GM12873 (cell line): Measurements from ENCODE around the gene MLPH.

Source experiments
- TF ChIP-seq, protein P1 (sequence below): IDR thresholded peaks from 2 replicates; pipeline ENCODE4 v1.5.1; 2012; ENCODE audit warnings: low read depth, mild to moderate bottlenecking, moderate library complexity, low read length, control low read depth; ENCODE audit not compliant: insufficient read depth; ENCODE audit errors: missing control alignments

Gene MLPH

DNA sequence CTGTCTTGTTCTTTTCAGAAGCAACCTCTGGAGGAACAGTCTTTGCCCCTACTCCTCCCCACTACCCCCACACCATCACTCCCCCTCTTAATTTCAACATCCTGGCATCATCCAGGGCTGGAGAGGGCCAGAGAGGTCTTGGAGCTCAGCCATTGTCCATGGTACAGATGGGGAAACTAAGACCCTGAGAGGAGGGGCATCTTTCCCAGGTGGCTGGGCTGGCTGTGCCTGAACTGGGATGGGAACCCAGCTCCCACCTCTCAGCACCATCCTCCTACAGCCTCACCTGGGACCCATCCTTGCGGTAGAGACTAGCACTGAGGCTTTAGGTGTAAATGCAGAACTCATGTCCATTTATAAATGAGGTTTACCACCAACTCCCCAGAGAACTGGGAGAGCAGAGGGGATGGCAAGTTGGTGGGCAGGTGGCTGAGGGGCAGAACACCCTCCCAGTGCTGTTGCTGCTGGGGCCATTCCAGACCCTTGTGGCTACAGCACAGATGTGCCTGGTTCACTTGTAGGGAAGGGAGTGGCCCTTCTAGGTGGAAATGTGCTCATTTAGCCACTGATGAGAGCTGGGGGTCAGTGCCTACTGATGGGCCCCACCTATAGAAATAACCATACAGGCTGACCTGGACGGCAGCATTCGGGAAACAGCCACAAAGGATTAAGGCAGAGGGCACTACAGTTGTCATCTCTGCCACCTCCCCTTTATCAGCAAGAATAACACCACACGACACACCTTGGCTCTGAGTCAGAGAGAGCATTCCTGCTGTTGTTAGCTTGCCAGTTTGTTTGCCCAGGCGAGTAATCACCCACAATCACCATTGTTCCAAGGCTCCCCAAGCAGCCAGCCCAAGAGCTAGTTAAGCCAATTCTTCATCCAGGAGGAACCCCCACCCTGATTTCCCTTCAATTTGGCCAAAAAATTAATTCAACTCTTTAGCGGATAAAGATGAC, 2.1 kb downstream of the MLPH start:
- TF ChIP-seq, protein P1, sequence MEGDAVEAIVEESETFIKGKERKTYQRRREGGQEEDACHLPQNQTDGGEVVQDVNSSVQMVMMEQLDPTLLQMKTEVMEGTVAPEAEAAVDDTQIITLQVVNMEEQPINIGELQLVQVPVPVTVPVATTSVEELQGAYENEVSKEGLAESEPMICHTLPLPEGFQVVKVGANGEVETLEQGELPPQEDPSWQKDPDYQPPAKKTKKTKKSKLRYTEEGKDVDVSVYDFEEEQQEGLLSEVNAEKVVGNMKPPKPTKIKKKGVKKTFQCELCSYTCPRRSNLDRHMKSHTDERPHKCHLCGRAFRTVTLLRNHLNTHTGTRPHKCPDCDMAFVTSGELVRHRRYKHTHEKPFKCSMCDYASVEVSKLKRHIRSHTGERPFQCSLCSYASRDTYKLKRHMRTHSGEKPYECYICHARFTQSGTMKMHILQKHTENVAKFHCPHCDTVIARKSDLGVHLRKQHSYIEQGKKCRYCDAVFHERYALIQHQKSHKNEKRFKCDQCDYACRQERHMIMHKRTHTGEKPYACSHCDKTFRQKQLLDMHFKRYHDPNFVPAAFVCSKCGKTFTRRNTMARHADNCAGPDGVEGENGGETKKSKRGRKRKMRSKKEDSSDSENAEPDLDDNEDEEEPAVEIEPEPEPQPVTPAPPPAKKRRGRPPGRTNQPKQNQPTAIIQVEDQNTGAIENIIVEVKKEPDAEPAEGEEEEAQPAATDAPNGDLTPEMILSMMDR: no peak

DNA sequence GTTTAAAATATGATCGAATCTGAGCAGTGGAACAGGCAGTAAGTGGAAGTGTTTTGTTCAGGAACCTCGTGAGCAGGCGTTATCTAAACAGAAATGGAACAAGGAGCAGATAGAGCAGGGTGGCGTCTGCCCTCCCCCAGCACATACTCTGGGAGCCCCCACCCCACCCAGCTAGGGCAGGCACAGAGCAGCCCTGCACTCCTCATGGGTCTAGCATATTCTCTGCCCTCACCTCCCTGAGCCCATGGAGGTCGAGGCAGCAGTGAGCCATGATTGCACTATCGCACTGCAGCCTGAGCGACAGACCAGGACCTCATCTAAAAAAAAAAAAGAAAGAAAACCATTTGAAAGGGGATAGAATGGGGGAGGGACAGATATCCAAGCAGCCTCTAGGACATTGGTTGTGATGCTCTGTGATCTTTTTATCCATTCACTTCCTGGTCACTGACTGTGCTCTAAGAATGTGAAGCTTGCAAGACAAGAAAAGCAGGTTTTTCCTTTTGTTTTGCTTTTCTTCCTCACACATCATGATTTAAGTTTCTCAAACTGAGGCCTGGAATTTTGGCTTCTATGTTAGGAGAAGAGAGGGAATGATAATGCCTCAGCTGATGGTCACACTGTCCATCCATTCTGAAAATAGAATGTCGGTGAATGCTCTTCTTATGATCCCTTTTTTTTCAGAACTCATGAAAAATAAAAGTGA, 3.1 kb downstream of the MLPH start:
- TF ChIP-seq, protein P1: no peak

DNA sequence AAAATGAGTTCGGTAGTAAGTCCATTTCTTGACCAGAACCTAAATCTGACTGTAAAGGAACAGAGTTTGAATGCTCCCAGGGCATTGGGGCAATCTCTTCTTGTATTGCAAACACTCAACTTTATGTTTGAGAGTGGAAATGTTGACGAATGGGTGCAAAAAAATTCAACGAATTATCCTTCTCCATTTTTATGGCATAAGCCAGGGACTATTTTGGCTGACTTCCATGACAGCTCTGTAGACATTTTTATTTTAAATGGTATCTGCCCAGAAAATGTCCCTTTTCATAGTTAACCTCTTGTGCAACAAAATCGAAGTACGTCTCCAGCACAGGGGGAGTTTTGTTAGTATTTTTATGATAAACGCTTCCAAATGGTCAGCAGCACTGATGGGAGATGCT, 3.7 kb downstream of the MLPH start:
- TF ChIP-seq, protein P1: no peak

DNA sequence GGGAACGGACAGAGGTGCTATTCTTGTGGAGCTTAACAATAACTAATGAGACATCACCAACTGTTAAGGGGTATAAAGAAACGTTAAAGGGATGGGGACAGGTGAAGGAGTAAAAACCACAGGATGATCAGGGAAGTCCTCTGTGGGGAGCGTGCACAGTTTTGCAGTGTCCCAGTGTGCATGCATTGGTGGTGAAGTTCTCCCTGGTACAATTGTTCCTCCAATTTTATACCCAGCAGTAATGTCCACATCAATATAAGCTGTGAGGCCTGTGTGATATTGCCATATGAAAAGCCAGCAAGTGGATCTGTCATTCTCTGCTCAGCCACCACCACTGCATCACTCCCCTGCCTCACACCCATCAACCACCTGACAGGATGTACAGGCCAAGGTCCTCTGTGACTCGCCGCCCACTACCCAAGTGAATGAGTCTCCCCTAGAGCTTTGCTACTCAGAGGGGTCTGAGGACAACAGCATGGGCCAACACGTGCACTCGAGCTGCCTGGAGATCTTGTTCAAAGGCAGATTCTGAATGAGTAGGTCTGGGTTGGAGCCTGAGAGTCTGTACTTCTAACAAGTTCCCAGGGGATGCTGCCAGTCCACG, 4.6 kb downstream of the MLPH start:
- TF ChIP-seq, protein P1: no peak

DNA sequence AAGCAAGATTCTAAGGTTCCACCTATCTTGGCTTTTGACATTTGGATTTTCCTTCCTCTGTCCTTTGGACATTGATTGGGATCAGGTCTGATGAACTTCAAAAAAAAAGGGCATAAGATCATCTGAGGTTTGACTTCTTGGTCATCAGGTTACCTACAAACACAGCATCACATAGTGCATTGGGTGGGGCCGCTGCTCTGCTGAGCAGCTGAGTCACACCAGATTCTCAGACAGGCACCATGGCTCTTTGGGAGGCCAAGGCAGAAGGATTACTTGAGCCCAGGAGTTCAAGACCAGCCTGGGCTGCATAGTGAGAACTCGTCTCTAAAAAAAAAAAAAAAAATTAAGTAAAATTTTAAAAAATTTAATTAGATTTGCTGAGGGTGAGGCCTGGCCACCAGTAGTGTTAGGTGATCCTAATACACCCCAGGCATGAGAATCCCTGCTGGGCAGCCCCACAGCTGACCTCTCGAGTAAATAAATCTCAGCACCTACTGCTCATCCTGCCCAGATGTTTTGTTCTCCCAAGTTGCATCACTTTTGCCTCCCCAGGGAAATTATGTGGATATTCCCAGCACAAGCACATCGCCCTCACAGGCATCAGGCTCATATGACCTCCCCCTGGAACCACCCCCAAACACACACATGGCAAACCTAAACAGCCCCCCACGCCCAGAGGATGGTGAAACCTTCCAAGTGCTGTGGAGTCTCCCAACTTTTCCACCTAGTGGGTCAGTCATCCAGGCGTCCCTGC, 5.3 kb downstream of the MLPH start:
- TF ChIP-seq, protein P1: no peak

DNA sequence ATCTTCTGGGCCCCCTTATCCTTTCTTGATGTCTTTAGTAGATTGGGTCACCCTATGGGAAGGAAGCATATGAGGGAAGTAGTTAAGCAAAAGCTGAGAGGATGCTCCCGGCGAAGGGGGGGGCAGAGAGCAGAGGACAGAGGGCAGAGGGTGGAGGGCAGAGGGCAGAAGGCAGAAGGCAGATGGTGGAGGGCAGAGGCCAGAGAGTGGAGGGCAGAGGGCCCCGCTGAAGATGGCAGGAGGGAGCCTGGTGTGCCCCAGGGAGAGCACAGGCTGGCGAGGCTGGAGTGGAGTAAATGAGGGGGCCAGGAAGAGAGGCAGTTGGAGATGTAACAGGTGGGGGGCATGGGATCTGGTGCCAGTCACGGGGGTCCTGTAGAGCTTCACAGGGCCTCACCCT, 7.0 kb downstream of the MLPH start:
- TF ChIP-seq, protein P1: no peak
